ENCODE data around the gene DACT1.

Gene DACT1

DNA sequence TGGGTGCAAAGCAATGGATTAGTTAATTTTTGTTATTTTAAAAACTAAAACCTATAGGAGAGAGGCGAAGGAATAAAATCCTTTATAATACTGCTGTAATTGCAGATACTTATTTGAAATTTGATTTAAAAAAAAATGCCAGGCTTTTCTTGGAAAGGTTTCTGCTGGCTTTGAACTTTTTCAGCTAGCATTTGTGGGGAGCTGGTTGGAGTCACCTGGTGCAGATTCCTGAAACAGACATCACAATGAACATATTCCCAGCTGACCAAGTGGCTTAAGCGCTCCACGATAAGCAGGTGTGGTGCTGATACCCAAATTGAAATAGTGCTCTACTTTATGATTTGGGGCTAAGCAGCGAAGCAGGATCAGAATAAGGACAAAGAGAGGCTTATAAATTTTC, 42.9 kb downstream of the DACT1 start:
- no peak for DNase-seq (ENCODE audit: low read depth in 1 of 2, low spot score in 1 of 2)
- Histone ChIP-seq H3K27ac (replicated peaks) (no peak overlapping the region), H3K27me3 (ENCODE audit: insufficient read depth, poor library complexity, severe bottlenecking) (no peaks in the 10 kb centered on the region), H3K4me3 (replicated peaks; ENCODE audit: insufficient read depth, low read length) (no peak overlapping the region)
- TF ChIP-seq, protein P1, sequence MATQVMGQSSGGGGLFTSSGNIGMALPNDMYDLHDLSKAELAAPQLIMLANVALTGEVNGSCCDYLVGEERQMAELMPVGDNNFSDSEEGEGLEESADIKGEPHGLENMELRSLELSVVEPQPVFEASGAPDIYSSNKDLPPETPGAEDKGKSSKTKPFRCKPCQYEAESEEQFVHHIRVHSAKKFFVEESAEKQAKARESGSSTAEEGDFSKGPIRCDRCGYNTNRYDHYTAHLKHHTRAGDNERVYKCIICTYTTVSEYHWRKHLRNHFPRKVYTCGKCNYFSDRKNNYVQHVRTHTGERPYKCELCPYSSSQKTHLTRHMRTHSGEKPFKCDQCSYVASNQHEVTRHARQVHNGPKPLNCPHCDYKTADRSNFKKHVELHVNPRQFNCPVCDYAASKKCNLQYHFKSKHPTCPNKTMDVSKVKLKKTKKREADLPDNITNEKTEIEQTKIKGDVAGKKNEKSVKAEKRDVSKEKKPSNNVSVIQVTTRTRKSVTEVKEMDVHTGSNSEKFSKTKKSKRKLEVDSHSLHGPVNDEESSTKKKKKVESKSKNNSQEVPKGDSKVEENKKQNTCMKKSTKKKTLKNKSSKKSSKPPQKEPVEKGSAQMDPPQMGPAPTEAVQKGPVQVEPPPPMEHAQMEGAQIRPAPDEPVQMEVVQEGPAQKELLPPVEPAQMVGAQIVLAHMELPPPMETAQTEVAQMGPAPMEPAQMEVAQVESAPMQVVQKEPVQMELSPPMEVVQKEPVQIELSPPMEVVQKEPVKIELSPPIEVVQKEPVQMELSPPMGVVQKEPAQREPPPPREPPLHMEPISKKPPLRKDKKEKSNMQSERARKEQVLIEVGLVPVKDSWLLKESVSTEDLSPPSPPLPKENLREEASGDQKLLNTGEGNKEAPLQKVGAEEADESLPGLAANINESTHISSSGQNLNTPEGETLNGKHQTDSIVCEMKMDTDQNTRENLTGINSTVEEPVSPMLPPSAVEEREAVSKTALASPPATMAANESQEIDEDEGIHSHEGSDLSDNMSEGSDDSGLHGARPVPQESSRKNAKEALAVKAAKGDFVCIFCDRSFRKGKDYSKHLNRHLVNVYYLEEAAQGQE (IDR thresholded peaks at IDR 0.05; ENCODE audit: insufficient replicate concordance, low read depth), result no peak
- no peak for TF ChIP-seq SPI1 (IDR thresholded peaks at IDR 0.05; ENCODE audit: borderline replicate concordance, low read depth)
- TF ChIP-seq GABPA (IDR thresholded peaks at IDR 0.05; ENCODE audit: low read depth), result no peak
- TF ChIP-seq POLR2AphosphoS5 (IDR thresholded peaks at IDR 0.05; ENCODE audit: low read depth), result no peak
- TF ChIP-seq, protein P2, sequence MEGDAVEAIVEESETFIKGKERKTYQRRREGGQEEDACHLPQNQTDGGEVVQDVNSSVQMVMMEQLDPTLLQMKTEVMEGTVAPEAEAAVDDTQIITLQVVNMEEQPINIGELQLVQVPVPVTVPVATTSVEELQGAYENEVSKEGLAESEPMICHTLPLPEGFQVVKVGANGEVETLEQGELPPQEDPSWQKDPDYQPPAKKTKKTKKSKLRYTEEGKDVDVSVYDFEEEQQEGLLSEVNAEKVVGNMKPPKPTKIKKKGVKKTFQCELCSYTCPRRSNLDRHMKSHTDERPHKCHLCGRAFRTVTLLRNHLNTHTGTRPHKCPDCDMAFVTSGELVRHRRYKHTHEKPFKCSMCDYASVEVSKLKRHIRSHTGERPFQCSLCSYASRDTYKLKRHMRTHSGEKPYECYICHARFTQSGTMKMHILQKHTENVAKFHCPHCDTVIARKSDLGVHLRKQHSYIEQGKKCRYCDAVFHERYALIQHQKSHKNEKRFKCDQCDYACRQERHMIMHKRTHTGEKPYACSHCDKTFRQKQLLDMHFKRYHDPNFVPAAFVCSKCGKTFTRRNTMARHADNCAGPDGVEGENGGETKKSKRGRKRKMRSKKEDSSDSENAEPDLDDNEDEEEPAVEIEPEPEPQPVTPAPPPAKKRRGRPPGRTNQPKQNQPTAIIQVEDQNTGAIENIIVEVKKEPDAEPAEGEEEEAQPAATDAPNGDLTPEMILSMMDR (IDR thresholded peaks at IDR 0.05; ENCODE audit: insufficient read depth, low read length), result no peak

DNA sequence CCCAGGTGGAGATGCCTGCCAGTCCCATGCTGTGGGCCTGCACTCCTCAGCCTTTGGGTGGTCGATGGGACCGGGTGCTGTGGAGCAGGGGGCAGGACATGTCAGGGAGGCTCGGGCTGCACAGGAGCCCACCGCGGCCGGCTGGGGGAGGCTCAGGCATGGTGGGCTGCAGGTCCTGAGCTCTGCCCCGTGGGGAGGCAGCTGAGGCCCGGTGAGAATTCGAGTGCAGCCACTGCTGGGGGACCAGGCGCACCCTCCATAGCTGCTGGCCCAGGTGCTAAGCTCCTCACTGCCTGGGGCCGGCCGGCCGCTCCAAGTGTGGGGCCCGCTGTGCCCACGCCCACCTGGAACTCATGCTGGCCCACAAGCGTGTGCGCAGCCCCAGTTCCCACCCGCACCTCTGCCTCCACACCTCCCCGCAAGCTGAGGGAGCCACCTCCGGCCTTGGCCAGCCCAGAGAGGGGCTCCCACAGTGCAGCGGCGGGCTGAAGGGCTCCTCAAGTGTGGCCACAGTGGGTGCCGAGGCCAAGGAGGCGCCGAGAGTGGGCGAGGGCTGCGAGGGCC, 49.6 kb downstream of the DACT1 start:
- Histone ChIP-seq H3K27me3 (ENCODE audit: insufficient read depth, poor library complexity, severe bottlenecking) (no peaks in the 10 kb centered on the region), H3K27ac (replicated peaks) (no peak overlapping the region), H3K4me3 (replicated peaks; ENCODE audit: insufficient read depth, low read length) (no peak overlapping the region)
- TF ChIP-seq POLR2AphosphoS5 (IDR thresholded peaks at IDR 0.05; ENCODE audit: low read depth) (no peak), GABPA (IDR thresholded peaks at IDR 0.05; ENCODE audit: low read depth) (no peak), SPI1 (IDR thresholded peaks at IDR 0.05; ENCODE audit: borderline replicate concordance, low read depth) (no peak)
- TF ChIP-seq, protein P2 (IDR thresholded peaks at IDR 0.05; ENCODE audit: insufficient read depth, low read length), result no peak
- TF ChIP-seq, protein P1 (IDR thresholded peaks at IDR 0.05; ENCODE audit: insufficient replicate concordance, low read depth), result no peak
- DNase-seq (ENCODE audit: low read depth in 1 of 2, low spot score in 1 of 2), result no peak

DNA sequence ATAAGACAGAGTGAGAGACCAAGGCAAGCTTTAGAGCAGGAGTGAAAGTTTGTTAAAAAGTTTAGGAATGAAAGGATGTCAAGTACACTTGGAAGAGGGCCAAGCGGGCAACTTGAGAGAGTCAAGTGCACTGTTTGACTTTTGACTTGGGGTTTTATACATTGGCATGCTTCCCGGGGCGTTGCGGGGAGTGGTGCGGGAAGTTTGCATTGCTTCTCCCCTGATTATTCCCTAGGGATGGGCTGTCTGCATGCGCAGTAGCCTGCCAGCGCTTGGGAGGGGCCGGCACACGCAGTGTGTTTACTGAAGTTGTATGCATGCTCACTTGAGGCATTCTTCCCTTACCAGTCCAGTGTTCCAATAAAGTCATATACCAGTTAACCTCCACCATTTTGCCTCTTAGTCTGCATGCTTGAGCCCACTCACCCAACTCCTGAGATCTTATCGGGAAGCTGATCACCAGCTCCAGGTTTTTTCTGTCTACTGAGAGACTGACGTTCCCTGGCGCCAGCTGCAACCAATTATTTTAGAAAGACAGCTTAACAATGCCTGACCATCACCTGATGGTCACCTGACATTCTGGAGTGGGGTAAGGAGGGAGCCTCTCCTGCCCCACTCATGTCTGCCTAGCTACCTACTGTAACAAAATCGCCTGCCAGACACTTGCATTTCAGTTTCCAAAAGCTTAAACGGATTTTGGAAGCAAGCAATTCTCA, 53.2 kb downstream of the DACT1 start:
- no peak for TF ChIP-seq GABPA (IDR thresholded peaks at IDR 0.05; ENCODE audit: low read depth)
- no peak for TF ChIP-seq POLR2AphosphoS5 (IDR thresholded peaks at IDR 0.05; ENCODE audit: low read depth)
- TF ChIP-seq, protein P1 (IDR thresholded peaks at IDR 0.05; ENCODE audit: insufficient replicate concordance, low read depth), result no peak
- no peak for TF ChIP-seq SPI1 (IDR thresholded peaks at IDR 0.05; ENCODE audit: borderline replicate concordance, low read depth)
- TF ChIP-seq, protein P2 (IDR thresholded peaks at IDR 0.05; ENCODE audit: insufficient read depth, low read length), result no peak
- Histone ChIP-seq H3K4me3 (replicated peaks; ENCODE audit: insufficient read depth, low read length) (no peak overlapping the region), H3K27ac (replicated peaks) (no peak overlapping the region), H3K27me3 (ENCODE audit: insufficient read depth, poor library complexity, severe bottlenecking) (no peaks in the 10 kb centered on the region)
- DNase-seq (ENCODE audit: low read depth in 1 of 2, low spot score in 1 of 2), result no peak
